ENCODE measurements around the gene GLIS1. TPM values are rescaled to one million over a fixed set of nuclear protein-coding genes. Genes with fewer than 3 reads are reported as not detected.

GLIS1 gene
- total RNA-seq, 1 experiment from 2014 or later, result 0.13 TPM

DNA sequence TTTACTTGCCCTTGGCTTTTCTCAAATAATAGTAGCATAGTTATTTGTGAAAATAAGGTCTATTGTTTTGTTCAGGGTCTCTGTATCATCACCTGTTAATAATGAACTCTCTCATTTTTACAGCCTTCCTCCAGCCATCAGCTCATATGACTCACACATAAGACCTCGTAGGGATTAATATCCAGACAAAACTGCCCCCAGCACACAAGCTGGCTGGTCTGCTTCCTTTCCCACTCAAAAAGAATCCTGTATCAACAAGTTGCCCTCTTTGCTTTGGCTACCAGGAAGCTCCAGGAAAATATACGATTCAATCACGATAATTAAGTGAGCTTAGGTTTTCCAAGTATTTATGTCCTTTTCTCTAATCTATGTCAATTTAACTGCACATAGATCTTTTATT, 160.6 kb downstream of the GLIS1 start:
- Histone ChIP-seq H3K27me3 (replicated peaks; ENCODE audit: insufficient read depth, low read depth, low read length, poor library complexity) (no peaks in the 10 kb centered on the region), H3K4me3 (ENCODE audit: low read depth, low read length, poor library complexity, severe bottlenecking) (no peak overlapping the region), H3K27ac (ENCODE audit: low read depth, low read length, poor library complexity, severe bottlenecking) (no peak overlapping the region), H3K4me1 (ENCODE audit: insufficient read depth, low read length, poor library complexity, severe bottlenecking) (no peaks in the 10 kb centered on the region), H3K9me3 (ENCODE audit: low read depth, low read length, poor library complexity, severe bottlenecking) (no peaks in the 10 kb centered on the region), H3K36me3 (ENCODE audit: insufficient read depth, low read length, poor library complexity, severe bottlenecking) (no peaks in the 10 kb centered on the region)
- ChIA-PET POLR2A (ENCODE audit: low non-redundant PET) (no interaction called here), CTCF (no interaction called here)
- TF ChIP-seq, protein P1, sequence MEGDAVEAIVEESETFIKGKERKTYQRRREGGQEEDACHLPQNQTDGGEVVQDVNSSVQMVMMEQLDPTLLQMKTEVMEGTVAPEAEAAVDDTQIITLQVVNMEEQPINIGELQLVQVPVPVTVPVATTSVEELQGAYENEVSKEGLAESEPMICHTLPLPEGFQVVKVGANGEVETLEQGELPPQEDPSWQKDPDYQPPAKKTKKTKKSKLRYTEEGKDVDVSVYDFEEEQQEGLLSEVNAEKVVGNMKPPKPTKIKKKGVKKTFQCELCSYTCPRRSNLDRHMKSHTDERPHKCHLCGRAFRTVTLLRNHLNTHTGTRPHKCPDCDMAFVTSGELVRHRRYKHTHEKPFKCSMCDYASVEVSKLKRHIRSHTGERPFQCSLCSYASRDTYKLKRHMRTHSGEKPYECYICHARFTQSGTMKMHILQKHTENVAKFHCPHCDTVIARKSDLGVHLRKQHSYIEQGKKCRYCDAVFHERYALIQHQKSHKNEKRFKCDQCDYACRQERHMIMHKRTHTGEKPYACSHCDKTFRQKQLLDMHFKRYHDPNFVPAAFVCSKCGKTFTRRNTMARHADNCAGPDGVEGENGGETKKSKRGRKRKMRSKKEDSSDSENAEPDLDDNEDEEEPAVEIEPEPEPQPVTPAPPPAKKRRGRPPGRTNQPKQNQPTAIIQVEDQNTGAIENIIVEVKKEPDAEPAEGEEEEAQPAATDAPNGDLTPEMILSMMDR (conservative IDR thresholded peaks at IDR 0.05; ENCODE audit: low read depth, low read length), result no peak
- no peak for TF ChIP-seq EZH2 (IDR thresholded peaks at IDR 0.05; ENCODE audit: borderline replicate concordance, low read depth, low read length, poor library complexity, severe bottlenecking)
- intact Hi-C loops (cut with micrococcal nuclease; ENCODE audit: unreplicated experiment), result no loop called here
- no peak for DNase-seq (ENCODE audit: low spot score)
- BruUV-seq (replicated peaks), result no TSS peak

DNA sequence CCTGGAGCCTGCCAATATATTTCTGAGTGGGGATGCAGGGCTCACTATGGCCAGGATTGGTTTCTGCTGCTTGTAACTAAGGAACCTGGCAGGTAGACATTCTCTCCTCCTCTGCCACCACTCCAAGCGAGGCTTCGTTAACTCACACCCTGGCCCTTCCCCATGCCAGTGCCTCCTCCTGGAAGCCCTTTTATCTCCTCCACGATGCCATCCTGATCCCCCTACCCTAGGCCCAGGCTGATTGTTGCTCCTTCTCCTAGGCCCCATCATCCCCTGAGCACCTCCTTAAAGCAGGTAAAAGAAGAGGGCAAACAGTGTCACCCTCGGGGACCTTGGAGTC, 161.2 kb downstream of the GLIS1 start:
- intact Hi-C loops (cut with micrococcal nuclease; ENCODE audit: unreplicated experiment), result no loop called here
- BruUV-seq (replicated peaks), result no TSS peak
- ChIA-PET CTCF (no interaction called here), POLR2A (ENCODE audit: low non-redundant PET) (no interaction called here)
- Histone ChIP-seq H3K4me1 (ENCODE audit: insufficient read depth, low read length, poor library complexity, severe bottlenecking) (no peaks in the 10 kb centered on the region), H3K9me3 (ENCODE audit: low read depth, low read length, poor library complexity, severe bottlenecking) (no peaks in the 10 kb centered on the region), H3K27ac (ENCODE audit: low read depth, low read length, poor library complexity, severe bottlenecking) (no peak overlapping the region), H3K4me3 (ENCODE audit: low read depth, low read length, poor library complexity, severe bottlenecking) (no peak overlapping the region), H3K36me3 (ENCODE audit: insufficient read depth, low read length, poor library complexity, severe bottlenecking) (no peaks in the 10 kb centered on the region), H3K27me3 (replicated peaks; ENCODE audit: insufficient read depth, low read depth, low read length, poor library complexity) (no peaks in the 10 kb centered on the region)
- TF ChIP-seq EZH2 (IDR thresholded peaks at IDR 0.05; ENCODE audit: borderline replicate concordance, low read depth, low read length, poor library complexity, severe bottlenecking), result no peak
- TF ChIP-seq, protein P1 (conservative IDR thresholded peaks at IDR 0.05; ENCODE audit: low read depth, low read length), result no peak
- no peak for DNase-seq (ENCODE audit: low spot score)

DNA sequence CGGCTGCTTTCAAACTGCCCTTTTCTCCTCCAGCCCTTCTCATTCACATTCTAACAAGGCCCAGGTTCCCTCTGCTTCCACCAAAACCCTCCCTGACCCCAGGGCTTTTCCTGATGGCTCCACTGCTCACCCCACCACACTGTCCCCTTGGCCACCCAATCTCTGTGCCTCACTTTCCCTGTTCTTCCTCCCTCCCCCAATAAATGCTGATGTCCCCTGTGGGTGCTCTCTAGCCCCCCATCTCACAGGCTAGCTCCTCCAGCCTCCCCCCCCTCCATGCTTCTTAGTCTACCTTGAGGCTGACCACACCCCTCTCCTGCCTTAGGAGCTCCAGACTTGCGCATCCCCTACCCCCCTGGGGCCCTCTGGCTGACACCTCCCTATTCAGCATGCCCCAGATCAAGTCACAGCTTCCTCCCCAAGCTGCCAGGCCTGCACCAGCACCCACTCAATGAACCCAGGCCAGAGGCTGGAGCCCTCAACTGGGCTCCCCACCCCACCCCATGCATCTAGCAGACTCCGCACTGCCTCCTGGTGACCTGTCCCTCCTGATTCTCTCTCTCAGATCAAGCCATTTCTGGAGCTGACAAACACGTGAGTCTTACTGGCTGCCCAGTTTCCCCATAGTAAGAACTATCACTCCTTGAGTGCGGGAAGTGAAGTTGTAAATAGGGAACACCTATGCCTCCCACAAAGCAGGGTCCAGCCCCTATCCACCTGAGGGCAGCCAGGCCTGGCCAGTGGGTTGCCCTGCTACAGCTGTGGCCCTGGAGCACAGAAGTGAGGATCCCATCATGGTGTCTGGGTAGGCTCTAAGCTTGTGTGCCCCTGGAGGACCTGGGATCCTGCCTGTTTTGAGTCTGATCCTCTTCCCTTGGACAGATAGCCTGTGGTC, 161.9 kb downstream of the GLIS1 start:
- no peaks in the 10 kb centered on the region for H3K36me3 ChIP-seq (ENCODE audit: insufficient read depth, low read length, poor library complexity, severe bottlenecking)
- no peaks in the 10 kb centered on the region for H3K27me3 ChIP-seq (replicated peaks; ENCODE audit: insufficient read depth, low read depth, low read length, poor library complexity)
- H3K4me3 ChIP-seq (ENCODE audit: low read depth, low read length, poor library complexity, severe bottlenecking), result no peak overlapping the region
- TF ChIP-seq, protein P1 (conservative IDR thresholded peaks at IDR 0.05; ENCODE audit: low read depth, low read length), result no peak
- no peak for TF ChIP-seq EZH2 (IDR thresholded peaks at IDR 0.05; ENCODE audit: borderline replicate concordance, low read depth, low read length, poor library complexity, severe bottlenecking)
- intact Hi-C loops (cut with micrococcal nuclease; ENCODE audit: unreplicated experiment), result no loop called here
- CTCF ChIA-PET, result no interaction called here
- no peak for DNase-seq (ENCODE audit: low spot score)
- H3K27ac ChIP-seq (ENCODE audit: low read depth, low read length, poor library complexity, severe bottlenecking), result no peak overlapping the region
- peaks cover 5% of the 10 kb centered on the region for H3K4me1 ChIP-seq (ENCODE audit: insufficient read depth, low read length, poor library complexity, severe bottlenecking)
- BruUV-seq (replicated peaks), result no TSS peak
- no peaks in the 10 kb centered on the region for H3K9me3 ChIP-seq (ENCODE audit: low read depth, low read length, poor library complexity, severe bottlenecking)
- POLR2A ChIA-PET (ENCODE audit: low non-redundant PET), result no interaction called here

Data from A673 (cell line).